Measurements from ENCODE around the gene CPEB4. TPM values are rescaled to one million over a fixed set of nuclear protein-coding genes. Genes with fewer than 3 reads are reported as not detected.

CPEB4 gene
- total RNA-seq: 100 to 1,000 TPM in 1 of 2 donors, 10 to 100 TPM in 1; 51.9 to 102 TPM
- long read RNA-seq, donor 1, partial matches to known transcripts: 1 of 13 reads
- long read RNA-seq, donor 1, other reads (novel, unspliced or antisense): 11 of 13 reads
- long read RNA-seq, donor 2, transcript CPEB4-208 (8 exons, 2,607 nt): major isoform, 9 of 20 reads
- long read RNA-seq, donor 2, partial matches to known transcripts: 1 of 20 reads
- long read RNA-seq, donor 2, other reads (novel, unspliced or antisense): 10 of 20 reads

GRCh38 chr5:173887610-173888472 is at the start of gene CPEB4:
Gene CPEB4, plus strand, starts transcription at chr5:173888349. Its CDS starts 1,385 bp downstream, at chr5:173889734.
- DNase-seq (ENCODE audit: low spot score): peak; percentile 100
- intact Hi-C loops (cut with DNase I): loop anchor here (5.0 kb wide), 2 partner anchors 84 to 271 kb away; partner anchors contain the start of gene BOD1 (in 1 of the 2)

GRCh38 chr5:173839117-173839713 is 48.9 kb upstream of the CPEB4 start:
- intact Hi-C loops (cut with DNase I): no loop called here
- DNase-seq (ENCODE audit: low spot score): no peak

- DNase-seq (ENCODE audit: low spot score): no peak
- intact Hi-C loops (cut with DNase I): no loop called here
Measured at GRCh38 chr5:173840111-173840983, 47.8 kb upstream of the CPEB4 start.

DNA sequence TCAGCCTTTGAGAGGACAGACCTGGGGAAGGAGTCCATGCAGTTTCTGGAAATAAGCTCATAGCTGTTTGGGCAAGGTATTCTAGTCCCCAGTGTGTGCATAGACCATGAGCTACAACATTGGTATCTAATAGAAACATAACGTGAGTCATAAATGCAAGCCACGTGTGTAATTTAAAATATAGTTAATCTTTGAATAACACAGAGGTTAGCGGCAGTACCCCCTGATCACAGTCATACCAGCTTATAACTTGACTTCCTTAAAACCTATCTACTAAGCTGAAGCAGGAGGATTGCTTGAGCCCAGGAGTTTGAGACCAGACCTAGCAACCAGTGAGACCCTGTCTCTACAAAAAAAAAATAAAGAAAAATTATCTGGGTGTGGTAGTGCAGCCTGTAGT is 46.4 kb upstream of the CPEB4 start:
- intact Hi-C loops (cut with DNase I): no loop called here
- no peak for DNase-seq (ENCODE audit: low spot score)

- intact Hi-C loops (cut with DNase I): no loop called here
Measured at GRCh38 chr5:173843794-173844193, 44.4 kb upstream of the CPEB4 start.

DNA sequence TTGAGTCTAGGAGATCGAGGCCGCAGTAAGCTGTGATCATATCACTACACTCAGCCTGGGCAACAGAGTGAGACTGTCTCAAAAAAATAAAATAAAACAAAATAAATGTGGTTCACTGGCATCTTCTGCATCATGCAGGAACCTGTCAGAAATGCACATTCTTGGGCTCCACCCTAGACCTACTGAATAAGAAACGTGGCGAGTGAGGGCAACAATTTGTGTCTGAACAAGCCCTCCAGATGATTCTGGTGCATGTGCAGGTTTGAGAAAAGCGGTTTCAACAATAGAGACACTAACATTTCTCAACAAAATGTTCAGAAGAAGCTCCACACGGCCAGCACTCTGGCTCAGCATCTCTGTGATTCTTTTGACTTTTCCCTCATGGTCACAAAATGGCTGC is 42.8 kb upstream of the CPEB4 start:
- intact Hi-C loops (cut with DNase I): no loop called here
- DNase-seq (ENCODE audit: low spot score): no peak

More at GRCh38 chr5:173843794-173844193, 44.4 kb upstream of the CPEB4 start:
- no peak for DNase-seq (ENCODE audit: low spot score)

DNA sequence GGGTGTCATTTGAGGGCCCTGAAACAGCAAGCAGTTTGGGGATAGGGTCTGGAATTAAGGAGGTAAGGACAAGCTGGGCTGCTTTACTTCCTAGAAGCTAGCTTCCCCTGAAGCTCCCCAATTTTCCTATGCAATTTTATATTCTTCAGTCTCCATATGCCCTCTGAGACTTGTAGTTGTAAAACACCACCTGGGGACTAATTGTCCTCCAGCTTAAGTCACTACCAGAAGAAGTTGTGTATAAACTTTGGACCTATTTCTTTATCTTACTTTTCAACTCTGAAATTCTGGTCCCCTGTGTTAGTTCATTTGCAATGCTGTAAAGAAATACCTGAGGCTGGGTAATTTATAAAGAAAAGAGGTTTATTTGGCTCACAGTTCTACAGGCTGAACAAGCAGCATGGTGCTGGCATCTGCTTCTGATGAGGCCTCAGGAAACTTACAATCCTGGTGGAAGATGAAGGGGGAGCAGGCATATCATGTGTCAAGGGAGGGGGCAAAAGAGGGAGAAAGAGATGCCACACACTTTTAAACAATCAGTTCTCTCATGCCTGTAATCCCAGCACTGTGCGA is 41.1 kb upstream of the CPEB4 start:
- intact Hi-C loops (cut with DNase I): no loop called here
- no peak for DNase-seq (ENCODE audit: low spot score)

- no peak for DNase-seq (ENCODE audit: low spot score)
- intact Hi-C loops (cut with DNase I): no loop called here
Measured at GRCh38 chr5:173848986-173849596, 39.1 kb upstream of the CPEB4 start.

DNA sequence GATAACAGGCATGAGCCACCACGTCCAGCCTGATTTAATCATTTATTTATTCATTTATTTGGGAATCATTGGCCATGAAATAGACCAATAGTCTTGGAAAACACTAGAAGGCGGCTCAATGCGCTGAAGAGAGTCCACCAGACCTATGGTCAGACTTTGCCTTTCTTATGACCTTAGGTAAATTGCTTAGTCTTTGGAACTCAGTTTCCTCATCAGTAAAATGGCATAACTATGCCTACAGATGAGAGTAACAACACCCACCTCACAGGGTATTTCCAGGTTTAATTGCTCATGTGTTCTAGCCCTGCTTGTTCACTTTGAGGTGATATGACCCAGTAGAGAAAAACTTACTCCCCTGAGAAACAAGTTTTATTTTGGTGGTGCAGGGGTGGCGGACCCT is 38.2 kb upstream of the CPEB4 start:
- DNase-seq (ENCODE audit: low spot score): no peak
- intact Hi-C loops (cut with DNase I): no loop called here

- intact Hi-C loops (cut with DNase I): no loop called here
- DNase-seq (ENCODE audit: low spot score): no peak
Measured at GRCh38 chr5:173850659-173851058, 37.5 kb upstream of the CPEB4 start.

GRCh38 chr5:173851595-173852243 is 36.4 kb upstream of the CPEB4 start:
- DNase-seq (ENCODE audit: low spot score): no peak
- intact Hi-C loops (cut with DNase I): no loop called here

DNA sequence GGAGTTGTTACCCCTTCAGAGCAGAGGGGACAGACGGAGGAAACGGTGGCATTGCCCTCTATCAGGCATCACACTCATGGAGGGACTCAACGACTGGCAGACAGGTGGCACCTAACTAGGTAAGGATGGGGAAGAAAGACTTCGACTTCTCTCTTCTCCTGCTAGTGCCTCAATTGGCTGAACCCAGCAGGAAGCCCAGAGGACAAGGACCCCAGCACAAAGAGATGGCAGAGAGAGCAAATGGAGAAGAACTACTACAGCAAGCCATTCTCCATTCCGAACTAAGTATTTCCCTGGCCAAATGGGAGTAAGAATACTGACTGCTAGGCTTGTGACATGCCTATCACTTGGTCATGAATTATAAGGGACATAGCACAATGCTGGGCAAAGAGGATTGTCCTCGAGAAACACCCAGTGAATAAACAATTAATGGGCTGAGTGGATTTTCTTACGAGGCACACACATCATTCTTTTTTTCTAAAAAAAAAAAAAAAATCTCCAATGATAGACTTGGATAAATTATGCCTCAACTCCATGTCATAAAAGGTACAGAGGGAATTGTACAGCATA is 35.3 kb upstream of the CPEB4 start:
- intact Hi-C loops (cut with DNase I): no loop called here
- DNase-seq (ENCODE audit: low spot score): no peak

DNA sequence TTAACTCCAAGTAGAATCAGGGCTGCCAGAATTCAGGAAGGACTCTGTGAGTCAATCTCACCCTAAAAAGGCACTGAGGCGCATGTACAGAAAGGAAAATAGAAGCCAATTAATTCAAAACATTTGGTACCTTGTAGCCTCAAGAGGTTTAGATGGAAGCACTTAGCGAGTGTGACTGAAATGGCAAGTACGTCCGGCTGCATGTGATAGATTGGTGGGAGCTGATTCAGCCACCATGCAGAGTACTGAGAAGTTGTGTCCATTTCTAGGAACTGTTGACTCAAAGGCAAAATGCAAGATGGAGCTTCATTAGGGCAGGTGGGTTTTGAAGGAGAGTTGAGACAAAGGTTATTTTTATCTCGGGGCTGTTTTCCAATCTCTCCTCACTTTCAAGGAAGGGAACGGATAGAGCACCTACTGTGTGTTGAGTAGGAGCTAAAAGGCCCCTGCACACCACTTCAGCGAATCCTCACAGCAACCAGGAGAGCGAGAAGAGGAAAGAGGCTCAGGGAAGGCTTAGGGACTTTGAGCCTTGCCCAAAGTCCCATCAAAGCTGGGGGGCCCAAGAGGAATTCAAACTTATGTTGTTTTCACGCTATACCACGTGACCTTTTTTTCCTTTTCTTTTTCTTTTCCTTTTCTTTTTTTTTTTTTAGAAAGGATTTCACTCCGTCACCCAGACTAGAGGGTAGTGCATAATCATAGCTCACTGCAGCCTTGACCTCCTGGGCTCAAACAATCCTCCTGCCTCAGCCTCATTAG is 34.6 kb upstream of the CPEB4 start:
- DNase-seq (ENCODE audit: low spot score): no peak

GRCh38 chr5:173855162-173855994 is 32.8 kb upstream of the CPEB4 start:
- DNase-seq (ENCODE audit: low spot score): no peak
- intact Hi-C loops (cut with DNase I): no loop called here

More for the DNA sequence above, 34.6 kb upstream of the CPEB4 start:
- intact Hi-C loops (cut with DNase I): no loop called here

DNA sequence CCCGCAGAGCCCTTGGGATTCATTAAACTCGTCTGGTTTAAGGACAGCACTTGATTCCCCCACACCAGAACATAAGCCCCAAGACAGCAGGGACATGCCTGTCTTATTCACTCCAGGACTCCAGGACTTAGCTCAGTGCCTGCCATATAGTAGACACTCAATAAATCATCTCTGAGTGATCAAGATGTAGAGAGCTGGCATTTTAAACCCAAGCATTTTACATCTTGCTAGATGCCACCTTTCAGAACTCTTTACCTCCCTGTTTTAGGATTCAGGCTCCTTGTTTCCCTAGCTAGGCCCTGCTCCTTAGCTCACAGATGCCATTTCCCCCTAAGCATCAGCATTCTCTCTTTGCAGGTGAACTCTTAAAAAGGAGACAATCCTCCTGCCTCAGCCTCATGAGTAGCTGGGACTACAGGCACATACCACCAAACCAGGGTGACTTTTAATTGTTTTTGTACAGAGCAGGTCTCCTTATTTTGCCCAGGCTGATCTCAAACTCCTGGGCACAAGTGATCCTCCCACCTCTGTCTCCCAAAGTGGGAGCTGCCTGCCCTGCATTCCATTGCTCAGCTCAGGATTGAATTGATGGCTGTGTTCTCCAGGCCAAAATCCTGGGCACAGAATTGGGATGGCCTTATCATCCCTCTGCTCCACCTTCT is 32.0 kb upstream of the CPEB4 start:
- intact Hi-C loops (cut with DNase I): no loop called here
- DNase-seq (ENCODE audit: low spot score): no peak

GRCh38 chr5:173857234-173857633 is 30.9 kb upstream of the CPEB4 start:
- intact Hi-C loops (cut with DNase I): no loop called here
- DNase-seq (ENCODE audit: low spot score): no peak

Measured in posterior vena cava (tissue), 2 donors.